Gastrocnemius medialis (tissue), 4 donors: ENCODE measurements around the gene STKLD1. TPM values are rescaled to one million over a fixed set of nuclear protein-coding genes. Genes with fewer than 3 reads are reported as not detected.

Experiments
- ATAC-seq, 2 donors: fragments of 150-250 bp; one replicate each; pipeline ENCODE4 v1.9.1; 2016
- DNase-seq, 2 donors: peaks; one replicate each; pipeline ENCODE4 v3.0.0-alpha.2; 2019
- H3K27ac ChIP-seq, 4 donors: fragments of 200-600 bp; sonication (generic); 1 replicate in 1 of 4; 2 replicates in 3 of 4; pipeline ENCODE4 v1.5.1; 2016 to 2018; ENCODE audit warnings: mild to moderate bottlenecking in 2 of 4, moderate library complexity in 1 of 4
- H3K27me3 ChIP-seq, 3 donors: fragments of 200-600 bp; sonication (generic) in 2 of 3; 1 replicate in 1 of 3; 2 replicates in 2 of 3; pipeline versions ENCODE4 v1.5.1 to v1.6.0; 2016 to 2019; ENCODE audit warnings: mild to moderate bottlenecking in 1 of 3, moderate library complexity in 1 of 3
- H3K36me3 ChIP-seq, 2 donors: fragments of 200-600 bp; sonication (generic) in 1 of 2; one replicate each; pipeline ENCODE4 v1.5.1; 2017 to 2018
- H3K4me1 ChIP-seq, 2 donors: fragments of 200-600 bp; sonication (generic) in 1 of 2; one replicate each; pipeline ENCODE4 v1.5.1; 2016 to 2017; ENCODE audit warnings: mild to moderate bottlenecking in 2 of 2
- H3K4me3 ChIP-seq, 4 donors: fragments of 200-600 bp; sonication (generic) in 3 of 4; 1 replicate in 1 of 4; 2 replicates in 3 of 4; pipeline ENCODE4 v1.5.1; 2016 to 2019; ENCODE audit warnings: mild to moderate bottlenecking in 2 of 4
- H3K9me3 ChIP-seq, 3 donors: fragments of 200-600 bp; sonication (generic) in 2 of 3; 1 replicate in 1 of 3; 2 replicates in 2 of 3; pipeline ENCODE4 v1.5.1; 2016 to 2019
- CTCF ChIP-seq, 5 experiments: fragments of 450-650 bp in 3 of 5; fragments of 200-600 bp in 2 of 5; sonication (generic) in 2 of 5; IDR thresholded peaks in 4 of 5; conservative IDR thresholded peaks in 1 of 5; 1 replicate in 4 of 5; 2 replicates in 1 of 5; pipeline ENCODE4 v1.5.1; 2016 to 2019; ENCODE audit warnings: antibody characterized with exemption in 5 of 5, mild to moderate bottlenecking in 3 of 5, moderate library complexity in 3 of 5
- POLR2A ChIP-seq, 2 donors: fragments of 450-650 bp; IDR thresholded peaks; one replicate each; pipeline ENCODE4 v1.6.1; 2017; ENCODE audit warnings: antibody characterized with exemption in 2 of 2, mild to moderate bottlenecking in 2 of 2, moderate library complexity in 2 of 2
- in situ Hi-C, 4 donors: fragments of 200-750 bp; cut with MboI; loops; one replicate each; pipeline versions ENCODE4 v1.15.0 to v1.8.0; 2017; ENCODE audit warnings: low sequenced_read_pairs in 4 of 4
- intact Hi-C: fragments of 100-400 bp; cut with DNase I; formaldehyde crosslinking; loops from one replicate; pipeline ENCODE4 v1.15.1; 2023; ENCODE audit warnings: low total_unique reads
- total RNA-seq, 4 donors: library from RNA; depleted of rRNA; stranded (reverse); fragments of >200 nt; gene quantifications; one replicate each; pipeline versions ENCODE4 v1.1.0 to v1.2.3, GENCODE V29; 2016

STKLD1 gene
- total RNA-seq, 4 donors from 2014 or later, result 0.35 to 1.4 (median 1.1) TPM; not detected in 1

GRCh38 chr9:133452562-133452961 is 76.4 kb downstream of the STKLD1 start:
- Histone ChIP-seq H3K4me1 (no peaks in the 10 kb centered on the region), H3K9me3 (no peaks in the 10 kb centered on the region), H3K27me3 (no peaks in the 10 kb centered on the region), H3K36me3 (no peaks in the 10 kb centered on the region), H3K27ac (no peak overlapping the region), H3K4me3 (no peak overlapping the region)
- DNase-seq (no peak), ATAC-seq (no peak)
- in situ Hi-C loops (no loop called here), intact Hi-C loops (no loop called here)
- TF ChIP-seq POLR2A (IDR thresholded peaks at IDR 0.05) (no peak), CTCF (IDR thresholded peaks at IDR 0.05 in 4 of 5, conservative IDR thresholded peaks at IDR 0.05 in 1 of 5) (no peak)

DNA sequence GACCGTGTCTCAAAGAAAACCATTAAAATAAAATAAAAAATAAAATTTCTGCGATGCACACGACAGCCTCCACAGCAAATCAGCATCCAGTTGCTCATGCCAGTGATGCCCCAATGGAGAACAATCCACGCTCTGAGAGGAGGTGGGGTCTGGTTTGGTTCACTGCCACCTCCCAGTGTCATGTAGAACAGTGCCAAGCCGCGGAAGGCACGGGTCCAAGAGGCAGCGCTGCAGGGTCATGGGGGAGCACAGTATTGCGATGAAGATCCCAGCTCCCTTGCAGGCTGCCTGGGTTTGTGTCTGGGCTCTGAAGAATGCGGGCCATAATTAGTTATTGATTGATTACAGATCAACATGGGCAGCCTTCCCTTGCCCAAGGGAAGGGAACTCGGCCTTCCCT is 77.5 kb downstream of the STKLD1 start:
- DNase-seq (no peak), ATAC-seq (no peak)
- Histone ChIP-seq H3K27me3 (no peaks in the 10 kb centered on the region), H3K4me3 (no peak overlapping the region), H3K4me1 (peaks cover 0 to 7% of the 10 kb centered on the region in 2 donors), H3K36me3 (no peaks in the 10 kb centered on the region), H3K27ac (no peak overlapping the region), H3K9me3 (no peaks in the 10 kb centered on the region)
- TF ChIP-seq CTCF (IDR thresholded peaks at IDR 0.05 in 4 of 5, conservative IDR thresholded peaks at IDR 0.05 in 1 of 5) (no peak), POLR2A (IDR thresholded peaks at IDR 0.05) (no peak)
- intact Hi-C loops, result no loop called here
- in situ Hi-C loops, result no loop called here

- intact Hi-C loops, result no loop called here
- H3K4me3 ChIP-seq, result no peak overlapping the region
- DNase-seq (no peak), ATAC-seq (no peak)
- in situ Hi-C loops, result no loop called here
- H3K9me3 ChIP-seq, result no peaks in the 10 kb centered on the region
- TF ChIP-seq POLR2A (IDR thresholded peaks at IDR 0.05) (no peak), CTCF (IDR thresholded peaks at IDR 0.05 in 4 of 5, conservative IDR thresholded peaks at IDR 0.05 in 1 of 5) (no peak)
- no peak overlapping the region for H3K27ac ChIP-seq
- peaks cover 6 to 13% of the 10 kb centered on the region in 2 donors for H3K4me1 ChIP-seq
- H3K27me3 ChIP-seq, result no peaks in the 10 kb centered on the region
- no peaks in the 10 kb centered on the region for H3K36me3 ChIP-seq
These were observed 78.2 kb downstream of the STKLD1 start for GRCh38 chr9:133454325-133454724.

DNA sequence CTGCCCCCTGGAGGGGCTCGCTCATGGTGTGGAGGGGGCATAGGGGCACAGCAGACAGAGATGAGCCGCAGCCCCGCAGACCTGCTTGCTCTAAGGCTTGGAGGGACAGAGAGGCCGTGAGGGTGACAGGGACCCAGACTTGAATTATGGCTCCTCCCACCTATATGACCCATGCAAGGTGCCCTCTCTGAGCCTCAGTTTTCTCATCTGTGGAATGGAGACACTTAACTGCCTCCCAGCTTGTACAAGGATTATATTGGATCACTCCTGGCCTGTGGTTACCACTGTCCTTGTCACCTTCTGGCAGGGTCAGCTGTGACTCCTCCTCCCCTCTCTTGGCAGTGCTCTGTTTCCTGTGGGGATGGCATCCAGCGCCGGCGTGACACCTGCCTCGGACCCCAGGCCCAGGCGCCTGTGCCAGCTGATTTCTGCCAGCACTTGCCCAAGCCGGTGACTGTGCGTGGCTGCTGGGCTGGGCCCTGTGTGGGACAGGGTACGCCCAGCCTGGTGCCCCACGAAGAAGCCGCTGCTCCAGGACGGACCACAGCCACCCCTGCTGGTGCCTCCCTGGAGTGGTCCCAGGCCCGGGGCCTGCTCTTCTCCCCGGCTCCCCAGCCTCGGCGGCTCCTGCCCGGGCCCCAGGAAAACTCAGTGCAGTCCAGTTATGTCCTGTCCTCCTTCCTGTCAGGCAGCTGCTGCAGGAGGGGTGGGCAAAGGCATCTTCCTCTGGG is 78.9 kb downstream of the STKLD1 start:
- Histone ChIP-seq H3K27ac (no peak overlapping the region), H3K4me3 (no peak overlapping the region), H3K4me1 (peaks cover 7 to 13% of the 10 kb centered on the region in 2 donors), H3K27me3 (no peaks in the 10 kb centered on the region), H3K36me3 (no peaks in the 10 kb centered on the region), H3K9me3 (no peaks in the 10 kb centered on the region)
- intact Hi-C loops, result no loop called here
- DNase-seq, result no peak
- ATAC-seq, result no peak
- TF ChIP-seq CTCF (IDR thresholded peaks at IDR 0.05 in 4 of 5, conservative IDR thresholded peaks at IDR 0.05 in 1 of 5) (no peak), POLR2A (IDR thresholded peaks at IDR 0.05) (no peak)
- in situ Hi-C loops, result no loop called here

Other genes starting within 250 kb of the STKLD1 start
- gene GBGT1, start 212.5 kb upstream of the STKLD1 start, total RNA-seq, result 10 to 100 TPM in 1 of 4 donors, 1 to 10 TPM in 2, under 1 TPM in 1; 0.15 to 10.3 (median 5.6) TPM
- not detected for gene OBP2B, start 167.1 kb upstream of the STKLD1 start, total RNA-seq
- 1 to 10 TPM in 1 of 4 donors, under 1 TPM in 2, not detected in 1; 0.24 to 2.4 (median 0.44) TPM for gene ABO, start 101.2 kb upstream of the STKLD1 start, total RNA-seq
- gene SURF6, start 40.2 kb upstream of the STKLD1 start, total RNA-seq, result 10 to 100 TPM; 13.4 to 34.2 (median 28.0) TPM
- 10 to 100 TPM in 3 of 4 donors, 1 to 10 TPM in 1; 8.5 to 23.4 (median 13.0) TPM for gene MED22, start 28.2 kb upstream of the STKLD1 start, total RNA-seq
- gene RPL7A, start 28.1 kb upstream of the STKLD1 start, total RNA-seq, result 1,000 to 10,000 TPM; 1,001 to 1,630 (median 1,510) TPM
- 10 to 100 TPM; 33.8 to 68.9 (median 56.0) TPM for gene SURF1, start 19.9 kb upstream of the STKLD1 start, total RNA-seq
- gene SURF2, start 19.8 kb upstream of the STKLD1 start, total RNA-seq, result 10 to 100 TPM; 14.3 to 26.4 (median 24.8) TPM
- gene SURF4, start 306 bp upstream of the STKLD1 start, total RNA-seq, result 10 to 100 TPM; 62.9 to 98.4 (median 73.4) TPM
- gene REXO4, start 41.6 kb downstream of the STKLD1 start, total RNA-seq, result 10 to 100 TPM; 26.1 to 42.5 (median 34.6) TPM
- 1 to 10 TPM; 1.0 to 2.2 (median 1.4) TPM for gene ADAMTS13, start 46.0 kb downstream of the STKLD1 start, total RNA-seq
- gene CACFD1, start 83.6 kb downstream of the STKLD1 start, total RNA-seq, result 10 to 100 TPM in 2 of 4 donors, 1 to 10 TPM in 2; 7.0 to 28.3 (median 10.1) TPM
- 1 to 10 TPM in 2 of 4 donors, under 1 TPM in 2; 0.41 to 2.4 (median 1.4) TPM for gene SLC2A6, start 102.7 kb downstream of the STKLD1 start, total RNA-seq
- gene MYMK, start 148.6 kb downstream of the STKLD1 start, total RNA-seq, result not detected
- gene ADAMTSL2, start 158.3 kb downstream of the STKLD1 start, total RNA-seq, result 1 to 10 TPM in 1 of 4 donors, under 1 TPM in 3; 0.10 to 1.8 (median 0.44) TPM
- gene FAM163B, start 233.0 kb downstream of the STKLD1 start, total RNA-seq, result not detected